ENCODE data around the gene LAMA1.

GRCh38 chr18:7034924-7035323 is 82.7 kb downstream of the LAMA1 start:
- TF ChIP-seq CTCF (IDR thresholded peaks at IDR 0.05; ENCODE audit: low read depth, low read length, poor library complexity, severe bottlenecking) (no peak), EZH2phosphoT487 (IDR thresholded peaks at IDR 0.05; ENCODE audit: borderline replicate concordance, low read length) (no peak)
